HUDEP-2 (cell line): ENCODE results near the gene ST7.
A peak's percentile ranks its signal among the peaks of the same experiment; 100 is the strongest.

ENCODE experiments used
- DNase-seq, 76 experiments: peaks; one replicate each; lab custom pipeline; 2025; ENCODE audit not compliant: unreplicated experiment in 76 of 76; lab: John Stamatoyannopoulos, UW

Gene ST7

GRCh38 chr7:117087639-117088396 is 134.5 kb downstream of the ST7 start:
- DNase-seq, result no peak

- DNase-seq, result no peak
Measured at GRCh38 chr7:117088623-117089194, 135.4 kb downstream of the ST7 start.

GRCh38 chr7:117090791-117091190 is 137.5 kb downstream of the ST7 start:
- DNase-seq, result peak in 18 of 76 experiments; percentile 5 to 34 (median 18)

- DNase-seq, result peak in 6 of 76 experiments; percentile 7 to 37 (median 16)
Measured at GRCh38 chr7:117091721-117092120, 138.4 kb downstream of the ST7 start.

GRCh38 chr7:117092785-117093184 is 139.5 kb downstream of the ST7 start:
- DNase-seq, result no peak

- no peak for DNase-seq
Measured at GRCh38 chr7:117094457-117094856, 141.2 kb downstream of the ST7 start.

GRCh38 chr7:117095055-117095454 is 141.8 kb downstream of the ST7 start:
- no peak for DNase-seq

- DNase-seq, result no peak
Measured at GRCh38 chr7:117096330-117096729, 143.0 kb downstream of the ST7 start.

GRCh38 chr7:117096942-117097341 is 143.6 kb downstream of the ST7 start:
- no peak for DNase-seq

GRCh38 chr7:117097860-117098259 is 144.6 kb downstream of the ST7 start:
- no peak for DNase-seq

GRCh38 chr7:117098457-117098856 is 145.2 kb downstream of the ST7 start:
- DNase-seq, result no peak

GRCh38 chr7:117101026-117101425 is 147.7 kb downstream of the ST7 start:
- no peak for DNase-seq

- DNase-seq, result no peak
Measured at GRCh38 chr7:117110480-117111315, 157.4 kb downstream of the ST7 start.

- DNase-seq, result peak in 1 of 76 experiments; percentile 4
Measured at GRCh38 chr7:117111535-117111934, 158.2 kb downstream of the ST7 start.

- DNase-seq, result no peak
Measured at GRCh38 chr7:117112640-117113039, 159.3 kb downstream of the ST7 start.

- DNase-seq, result no peak
Measured at GRCh38 chr7:117113871-117114270, 160.6 kb downstream of the ST7 start.

GRCh38 chr7:117114272-117114671 is 161.0 kb downstream of the ST7 start:
- peak in 1 of 76 experiments; percentile 4 for DNase-seq

- no peak for DNase-seq
Measured at GRCh38 chr7:117116211-117116610, 162.9 kb downstream of the ST7 start.

- DNase-seq, result no peak
Measured at GRCh38 chr7:117117172-117117571, 163.9 kb downstream of the ST7 start.

GRCh38 chr7:117118579-117119180 is 165.4 kb downstream of the ST7 start:
- no peak for DNase-seq
